Ovary (tissue), 3 donors: ENCODE results near the gene PSMD5.

Experiments
- EP300 ChIP-seq: sonication (generic); formaldehyde crosslinking; IDR thresholded peaks from one replicate; pipeline ENCODE4 v1.6.1; 2017; ENCODE audit warnings: antibody characterized with exemption
- POLR2A ChIP-seq: fragments of 450-650 bp; IDR thresholded peaks from one replicate; pipeline ENCODE4 v1.6.1; 2017; ENCODE audit warnings: antibody characterized with exemption, mild to moderate bottlenecking, moderate library complexity
- TF ChIP-seq, protein P1 (sequence below), 3 donors: fragments of 450-650 bp in 2 of 3; fragments of 200-600 bp in 1 of 3; IDR thresholded peaks; one replicate each; pipeline versions ENCODE4 v1.5.1 to v1.8.0; 2016 to 2022; ENCODE audit warnings: antibody characterized with exemption in 3 of 3, mild to moderate bottlenecking in 1 of 3
- donor health status: DM: no; HTN: no; CAD: no.

DNA sequence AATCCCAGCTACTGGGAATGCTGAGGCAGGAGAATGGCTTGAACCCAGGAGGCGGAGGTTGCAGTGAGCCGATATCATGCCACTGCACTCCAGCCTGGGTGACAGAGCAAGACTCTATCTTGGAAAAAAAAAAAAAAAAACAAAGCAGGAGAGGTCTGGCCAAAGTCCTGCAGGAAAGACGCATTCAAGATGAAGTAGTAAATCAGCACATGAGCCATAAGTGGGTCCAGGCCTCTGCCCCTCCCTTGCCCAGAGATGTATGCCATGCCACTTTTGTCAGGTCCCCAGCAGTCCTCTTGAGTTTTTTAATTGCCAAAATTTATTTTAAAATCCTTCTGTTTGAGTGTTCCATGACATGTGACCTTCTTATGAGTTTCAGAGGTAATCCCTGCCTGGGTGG is 42.7 kb upstream of the PSMD5 start:
- TF ChIP-seq, protein P1, sequence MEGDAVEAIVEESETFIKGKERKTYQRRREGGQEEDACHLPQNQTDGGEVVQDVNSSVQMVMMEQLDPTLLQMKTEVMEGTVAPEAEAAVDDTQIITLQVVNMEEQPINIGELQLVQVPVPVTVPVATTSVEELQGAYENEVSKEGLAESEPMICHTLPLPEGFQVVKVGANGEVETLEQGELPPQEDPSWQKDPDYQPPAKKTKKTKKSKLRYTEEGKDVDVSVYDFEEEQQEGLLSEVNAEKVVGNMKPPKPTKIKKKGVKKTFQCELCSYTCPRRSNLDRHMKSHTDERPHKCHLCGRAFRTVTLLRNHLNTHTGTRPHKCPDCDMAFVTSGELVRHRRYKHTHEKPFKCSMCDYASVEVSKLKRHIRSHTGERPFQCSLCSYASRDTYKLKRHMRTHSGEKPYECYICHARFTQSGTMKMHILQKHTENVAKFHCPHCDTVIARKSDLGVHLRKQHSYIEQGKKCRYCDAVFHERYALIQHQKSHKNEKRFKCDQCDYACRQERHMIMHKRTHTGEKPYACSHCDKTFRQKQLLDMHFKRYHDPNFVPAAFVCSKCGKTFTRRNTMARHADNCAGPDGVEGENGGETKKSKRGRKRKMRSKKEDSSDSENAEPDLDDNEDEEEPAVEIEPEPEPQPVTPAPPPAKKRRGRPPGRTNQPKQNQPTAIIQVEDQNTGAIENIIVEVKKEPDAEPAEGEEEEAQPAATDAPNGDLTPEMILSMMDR (IDR thresholded peaks at IDR 0.05): no peak
- TF ChIP-seq EP300: no peak
- no peak for TF ChIP-seq POLR2A
